Nephron (organoid): ENCODE results near the gene MASP2.
"Not testable (repeated sequence)": the region's sequence is repeated elsewhere in the genome, so short reads cannot be mapped to it uniquely, and the experiment has no call there.

Experiments
- H3K27ac Mint-ChIP-seq, 3 experiments: 2 replicates each; pipeline ENCODE4 v1.8.0; 2020; ENCODE audit warnings: mixed read lengths in 3 of 3, mild to moderate bottlenecking in 2 of 3, moderate library complexity in 1 of 3
- H3K27me3 Mint-ChIP-seq: 2 replicates; pipeline ENCODE4 v1.8.0; 2021; ENCODE audit warnings: low read depth, mild to moderate bottlenecking, moderate library complexity, mixed read lengths
- H3K36me3 Mint-ChIP-seq: 2 replicates; pipeline ENCODE4 v1.8.0; 2020; ENCODE audit warnings: low read depth, mixed read lengths
- H3K4me1 Mint-ChIP-seq: 2 replicates; pipeline ENCODE4 v1.8.0; 2020; ENCODE audit warnings: mixed read lengths
- H3K4me3 Mint-ChIP-seq, 3 experiments: 2 replicates each; pipeline ENCODE4 v1.8.0; 2020; ENCODE audit warnings: mild to moderate bottlenecking in 3 of 3, mixed read lengths in 3 of 3, moderate library complexity in 2 of 3
- H3K9me3 Mint-ChIP-seq: 2 replicates; pipeline ENCODE4 v1.8.0; 2020; ENCODE audit warnings: mixed read lengths
- TF ChIP-seq, protein P1 (sequence below), 3 experiments: fragments of 200-600 bp; sonication (generic); IDR thresholded peaks; one replicate each; pipeline ENCODE4 v1.5.0; 2021; ENCODE audit warnings: antibody characterized with exemption in 3 of 3; ENCODE audit not compliant: unreplicated experiment in 3 of 3

Gene MASP2

DNA sequence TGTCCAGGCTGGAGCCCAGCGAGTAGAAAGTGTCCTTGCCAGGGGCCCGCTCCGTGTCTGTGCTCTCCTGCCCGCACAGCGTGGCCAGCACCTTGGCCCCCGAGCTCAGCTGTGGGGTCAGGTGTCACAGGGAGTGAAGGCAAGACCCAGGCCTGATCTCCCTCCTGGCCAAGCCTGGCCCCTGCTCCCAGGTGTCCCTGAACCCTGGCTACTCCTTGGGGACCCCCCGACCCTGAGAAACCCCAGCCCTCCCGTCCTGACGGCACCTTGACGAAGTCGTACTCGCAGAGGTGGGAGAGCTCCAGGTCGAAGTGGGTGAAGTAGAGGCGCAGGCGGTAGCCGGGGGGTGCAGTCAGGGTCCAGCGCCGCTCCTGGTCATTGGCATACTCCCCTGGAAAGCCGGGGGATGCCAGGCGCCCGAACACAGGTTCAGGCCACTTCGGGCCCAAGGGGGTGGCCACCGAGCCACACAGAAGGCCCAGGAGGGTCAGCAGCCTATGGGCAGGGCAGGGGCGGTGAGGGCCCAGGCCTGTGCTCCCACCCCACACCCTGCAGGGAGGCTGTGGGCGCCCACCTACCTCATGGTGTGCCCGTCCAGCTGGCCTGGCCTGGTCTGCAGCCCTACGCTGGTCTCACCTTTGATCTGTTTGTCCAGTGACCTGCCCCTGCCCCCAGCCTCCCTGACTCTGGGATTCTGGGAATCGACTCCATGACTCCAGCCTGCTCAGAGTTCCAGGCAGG lies at the start of gene MASP2:
Gene MASP2 (minus strand): TSS at position 615 of the 741 bp plus-strand sequence. CDS start 32 bp downstream, at position 583.
- no peak within 1 kb of the TSS for H3K27ac Mint-ChIP-seq
- H3K9me3 Mint-ChIP-seq = no peaks in the 10 kb centered on the region
- no peak within 1 kb of the TSS for H3K4me3 Mint-ChIP-seq
- peaks cover 3% of the 10 kb centered on the region for H3K27me3 Mint-ChIP-seq
- H3K36me3 Mint-ChIP-seq = no peaks in the 10 kb centered on the region
- TF ChIP-seq, protein P1, sequence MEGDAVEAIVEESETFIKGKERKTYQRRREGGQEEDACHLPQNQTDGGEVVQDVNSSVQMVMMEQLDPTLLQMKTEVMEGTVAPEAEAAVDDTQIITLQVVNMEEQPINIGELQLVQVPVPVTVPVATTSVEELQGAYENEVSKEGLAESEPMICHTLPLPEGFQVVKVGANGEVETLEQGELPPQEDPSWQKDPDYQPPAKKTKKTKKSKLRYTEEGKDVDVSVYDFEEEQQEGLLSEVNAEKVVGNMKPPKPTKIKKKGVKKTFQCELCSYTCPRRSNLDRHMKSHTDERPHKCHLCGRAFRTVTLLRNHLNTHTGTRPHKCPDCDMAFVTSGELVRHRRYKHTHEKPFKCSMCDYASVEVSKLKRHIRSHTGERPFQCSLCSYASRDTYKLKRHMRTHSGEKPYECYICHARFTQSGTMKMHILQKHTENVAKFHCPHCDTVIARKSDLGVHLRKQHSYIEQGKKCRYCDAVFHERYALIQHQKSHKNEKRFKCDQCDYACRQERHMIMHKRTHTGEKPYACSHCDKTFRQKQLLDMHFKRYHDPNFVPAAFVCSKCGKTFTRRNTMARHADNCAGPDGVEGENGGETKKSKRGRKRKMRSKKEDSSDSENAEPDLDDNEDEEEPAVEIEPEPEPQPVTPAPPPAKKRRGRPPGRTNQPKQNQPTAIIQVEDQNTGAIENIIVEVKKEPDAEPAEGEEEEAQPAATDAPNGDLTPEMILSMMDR (IDR thresholded peaks at IDR 0.05; ENCODE audit: unreplicated experiment in 3 of 3) = no peak
- H3K4me1 Mint-ChIP-seq = no peaks in the 10 kb centered on the region

GRCh38 chr1:11083784-11084183 lies 36.7 kb upstream of the MASP2 start:
- H3K9me3 Mint-ChIP-seq, H3K4me3 Mint-ChIP-seq, H3K27ac Mint-ChIP-seq, H3K27me3 Mint-ChIP-seq, H3K4me1 Mint-ChIP-seq: not testable (repeated sequence)
- H3K36me3 Mint-ChIP-seq = peaks cover 74% of the 10 kb centered on the region

DNA sequence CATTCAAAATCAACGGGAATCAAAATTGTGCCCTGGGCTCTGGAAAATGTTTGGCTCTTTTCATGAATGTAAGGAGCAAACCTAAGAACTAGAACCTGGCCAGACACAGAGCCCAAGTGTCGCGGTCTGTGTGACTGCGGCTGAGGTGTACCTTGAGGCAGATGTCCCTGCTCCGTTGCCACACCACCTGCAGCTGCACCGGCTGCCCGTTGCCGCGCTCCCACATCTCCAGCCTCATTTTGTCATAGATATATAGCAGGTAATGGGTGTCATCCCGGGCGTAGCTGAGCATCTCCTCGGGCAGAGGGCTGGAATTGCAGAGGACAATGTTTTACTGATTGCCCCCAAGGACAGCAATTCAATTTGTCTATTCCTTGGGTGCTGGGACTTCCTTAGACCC lies 33.9 kb upstream of the MASP2 start:
- Mint-ChIP-seq H3K9me3 (no peaks in the 10 kb centered on the region), H3K27ac (no peak overlapping the region), H3K27me3 (no peaks in the 10 kb centered on the region), H3K4me3 (no peak overlapping the region), H3K4me1 (no peaks in the 10 kb centered on the region), H3K36me3 (peaks cover 68% of the 10 kb centered on the region)
- TF ChIP-seq, protein P1 (IDR thresholded peaks at IDR 0.05; ENCODE audit: unreplicated experiment in 3 of 3) = no peak

- Mint-ChIP-seq H3K27ac (no peak overlapping the region), H3K4me1 (no peaks in the 10 kb centered on the region), H3K9me3 (no peaks in the 10 kb centered on the region), H3K36me3 (peaks cover 63% of the 10 kb centered on the region), H3K27me3 (no peaks in the 10 kb centered on the region), H3K4me3 (no peak overlapping the region)
- TF ChIP-seq, protein P1 (IDR thresholded peaks at IDR 0.05; ENCODE audit: unreplicated experiment in 3 of 3) = no peak
These were observed 31.6 kb upstream of the MASP2 start for GRCh38 chr1:11078631-11079030.

GRCh38 chr1:11073398-11073797 lies 26.4 kb upstream of the MASP2 start:
- H3K27me3 Mint-ChIP-seq, H3K4me1 Mint-ChIP-seq, H3K4me3 Mint-ChIP-seq, H3K27ac Mint-ChIP-seq, H3K9me3 Mint-ChIP-seq: not testable (repeated sequence)
- H3K36me3 Mint-ChIP-seq = peaks cover 72% of the 10 kb centered on the region

DNA sequence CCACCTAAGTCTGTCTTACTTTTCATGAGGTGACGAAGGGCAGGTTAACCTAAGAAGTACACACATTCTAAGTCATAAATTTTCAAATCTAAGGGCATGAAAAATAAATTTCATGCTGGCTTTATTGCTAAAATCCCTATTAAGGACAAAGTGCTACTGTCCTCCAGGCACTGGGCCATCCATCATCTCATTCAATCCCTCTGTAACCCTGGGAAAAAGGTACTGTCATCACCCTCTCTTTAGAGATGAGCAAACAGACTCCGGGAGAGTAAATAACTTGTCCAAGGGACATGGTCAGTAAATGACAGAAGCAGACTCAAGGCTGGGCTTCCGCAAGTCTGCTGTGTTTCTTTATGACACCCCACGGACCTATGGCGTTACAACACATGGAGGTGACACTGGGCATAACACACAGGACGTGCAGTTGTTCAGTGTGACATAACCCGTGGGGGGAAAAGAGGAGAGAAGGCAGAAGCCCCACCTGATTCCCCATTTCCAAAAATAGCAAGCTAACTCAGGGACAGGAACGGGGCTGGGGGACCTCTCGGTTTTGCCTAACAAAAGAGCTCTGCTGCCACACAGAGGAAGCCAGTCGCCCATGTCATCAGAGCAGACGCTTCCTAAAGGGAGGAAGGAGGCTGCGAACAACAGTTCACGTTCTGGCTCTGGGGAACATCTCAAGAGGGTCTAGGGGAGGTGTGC lies 25.3 kb upstream of the MASP2 start:
- Mint-ChIP-seq H3K36me3 (peaks cover 75% of the 10 kb centered on the region), H3K27me3 (no peaks in the 10 kb centered on the region), H3K4me1 (no peaks in the 10 kb centered on the region), H3K4me3 (no peak overlapping the region), H3K9me3 (no peaks in the 10 kb centered on the region), H3K27ac (no peak overlapping the region)
- TF ChIP-seq, protein P1 (IDR thresholded peaks at IDR 0.05; ENCODE audit: unreplicated experiment in 3 of 3) = no peak
